ENCODE measurements around the gene LRATD1. TPM values are rescaled to one million over a fixed set of nuclear protein-coding genes. Genes with fewer than 3 reads are reported as not detected.
A peak's percentile ranks its signal among the peaks of the same experiment; 100 is the strongest.

Gene LRATD1
- total RNA-seq, 1 donor, result 0.36 TPM

GRCh38 chr2:14631406-14632040 is 994 bp upstream of the LRATD1 start:
- DNase-seq (ENCODE audit: low read depth), result no peak

GRCh38 chr2:14633061-14633460 is 544 bp downstream of the LRATD1 start:
- no peak for TF ChIP-seq CTCF (IDR thresholded peaks at IDR 0.05; ENCODE audit: insufficient read depth, low read length)
- no peak overlapping the region for H3K4me3 ChIP-seq (ENCODE audit: low read depth, low read length)
- DNase-seq (ENCODE audit: low read depth), result no peak

More at GRCh38 chr2:14631406-14632040, 994 bp upstream of the LRATD1 start:
- H3K4me3 ChIP-seq (ENCODE audit: low read depth, low read length), result no peak overlapping the region
- no peak for TF ChIP-seq CTCF (IDR thresholded peaks at IDR 0.05; ENCODE audit: insufficient read depth, low read length)

- no peak for TF ChIP-seq CTCF (IDR thresholded peaks at IDR 0.05; ENCODE audit: insufficient read depth, low read length)
- no peak for DNase-seq (ENCODE audit: low read depth)
- no peak overlapping the region for H3K4me3 ChIP-seq (ENCODE audit: low read depth, low read length)
Measured at GRCh38 chr2:14633461-14634181, 1.1 kb downstream of the LRATD1 start.

GRCh38 chr2:14634182-14634488 is 1.6 kb downstream of the LRATD1 start:
- H3K4me3 ChIP-seq (ENCODE audit: low read depth, low read length), result no peak overlapping the region
- DNase-seq (ENCODE audit: low read depth), result no peak
- TF ChIP-seq CTCF (IDR thresholded peaks at IDR 0.05; ENCODE audit: insufficient read depth, low read length), result no peak

- DNase-seq (ENCODE audit: low read depth), result peak; percentile 22
- TF ChIP-seq CTCF (IDR thresholded peaks at IDR 0.05; ENCODE audit: insufficient read depth, low read length), result peak; percentile 53
- peak overlapping the region; percentile 45 for H3K4me3 ChIP-seq (ENCODE audit: low read depth, low read length)
Measured at GRCh38 chr2:14634489-14635390, 2.2 kb downstream of the LRATD1 start.

GRCh38 chr2:14635391-14635871 is 2.9 kb downstream of the LRATD1 start:
- no peak for TF ChIP-seq CTCF (IDR thresholded peaks at IDR 0.05; ENCODE audit: insufficient read depth, low read length)
- peak; percentile 45 for DNase-seq (ENCODE audit: low read depth)
- peak overlapping the region; percentile 45 for H3K4me3 ChIP-seq (ENCODE audit: low read depth, low read length)
